ENCODE results near the gene KLF1. TPM values are rescaled to one million over a fixed set of nuclear protein-coding genes. Genes with fewer than 3 reads are reported as not detected.
"Not testable (repeated sequence)": the region's sequence is repeated elsewhere in the genome, so short reads cannot be mapped to it uniquely, and the experiment has no call there.

KLF1 gene
- total RNA-seq, 2 experiments from 2014 or later, result 0.18 to 0.37 TPM

GRCh38 chr19:12890787-12891552, 4.0 kb upstream of the KLF1 start, which contains the start of gene GCDH:
Gene GCDH (plus strand): TSS chr19:12891160. CDS start chr19:12891305, 145 bp downstream.
- Mint-ChIP-seq H3K4me3 (peak within 1 kb of the TSS; percentile 100), H3K36me3 (ENCODE audit: low read depth) (peaks cover 13% of the 10 kb centered on the region), H3K27me3 (no peaks in the 10 kb centered on the region), H3K9me3 (ENCODE audit: low read depth) (no peaks in the 10 kb centered on the region), H3K27ac (peak within 1 kb of the TSS; percentile 90), H3K4me1 (peaks cover 18% of the 10 kb centered on the region)
- ATAC-seq (peak; percentile 98), DNase-seq (peak; percentile 98)
- intact Hi-C loops (cut with DNase I, micrococcal nuclease), result loop anchor here (1.0 to 2.0 kb wide), 11 partner anchors 10 to 227 kb away; partner anchors contain the start of genes SYCE2 (in 2 of the 2), CALR (in 1 of the 2), DNASE2 (in 1 of the 2) and FARSA (in 1 of the 2)
- POLR2A ChIA-PET, result interaction anchor here (0.6 to 1.8 kb wide), 13 partner anchors 8 to 163 kb away, joined by 3 to 9 read pairs (median 6); partner anchors contain the start of genes DNASE2, FARSA and JUNB
- CTCF ChIA-PET, result interaction anchor here (0.5 to 2.2 kb wide), 15 partner anchors 8 to 1136 kb away, joined by 3 to 11 read pairs (median 4); partner anchors contain the start of gene DNASE2

- H3K27me3 Mint-ChIP-seq, result not testable (repeated sequence)
These were observed 3.3 kb upstream of the KLF1 start for GRCh38 chr19:12890299-12890786.

GRCh38 chr19:12888006-12888603, 1.1 kb upstream of the KLF1 start:
- DNase-seq, result no peak
- Mint-ChIP-seq H3K27ac (no peak overlapping the region), H3K36me3 (ENCODE audit: low read depth) (peaks cover 4% of the 10 kb centered on the region), H3K4me1 (peaks cover 26% of the 10 kb centered on the region), H3K4me3 (no peak overlapping the region), H3K9me3 (ENCODE audit: low read depth) (peaks cover 4% of the 10 kb centered on the region), H3K27me3 (no peaks in the 10 kb centered on the region)
- ChIA-PET POLR2A (interaction anchor here (0.9 kb wide), 1 partner anchor 16 kb away, joined by 5 read pairs; no protein-coding TSS in a partner anchor), CTCF (interaction anchor here (0.6 to 0.9 kb wide), 5 partner anchors 40 to 231 kb away, joined by 3 to 4 read pairs (median 3); no protein-coding TSS in a partner anchor)
- intact Hi-C loops (cut with DNase I, micrococcal nuclease), result loop anchor here in 1 of 2 experiments (5.0 kb wide), 1 partner anchor 209 kb away; no protein-coding TSS in a partner anchor
- no peak for ATAC-seq

More at GRCh38 chr19:12890299-12890786, 3.3 kb upstream of the KLF1 start:
- ATAC-seq; DNase-seq; H3K9me3 Mint-ChIP-seq (ENCODE audit: low read depth): not testable (repeated sequence)
- Mint-ChIP-seq H3K36me3 (ENCODE audit: low read depth) (peaks cover 13% of the 10 kb centered on the region), H3K27ac (peak overlapping the region; percentile 90), H3K4me1 (peaks cover 18% of the 10 kb centered on the region), H3K4me3 (peak overlapping the region; percentile 100)
- ChIA-PET POLR2A (interaction anchor here (0.6 to 1.8 kb wide), 9 partner anchors 9 to 99 kb away, joined by 3 to 9 read pairs (median 4); partner anchors contain the start of genes DNASE2, FARSA and JUNB), CTCF (interaction anchor here (0.5 to 2.2 kb wide), 16 partner anchors 9 to 1137 kb away, joined by 3 to 11 read pairs (median 4); partner anchors contain the start of gene DNASE2)
- intact Hi-C loops (cut with DNase I, micrococcal nuclease), result loop anchor here (1.0 to 2.0 kb wide), 3 partner anchors 55 to 228 kb away; partner anchors contain the start of genes NACC1 (in 1 of the 2) and RAD23A (in 1 of the 2)

GRCh38 chr19:12886651-12886968, 391 bp downstream of the KLF1 start:
- no peak for ATAC-seq
- no peak for DNase-seq
- intact Hi-C loops (cut with DNase I, micrococcal nuclease), result loop anchor here in 1 of 2 experiments (5.0 kb wide), 1 partner anchor 211 kb away; no protein-coding TSS in a partner anchor
- ChIA-PET POLR2A (no interaction called here), CTCF (interaction anchor here (0.5 to 2.2 kb wide), 2 partner anchors 14 to 17 kb away, joined by 3 to 11 read pairs; no protein-coding TSS in a partner anchor)
- H3K27ac Mint-ChIP-seq, result no peak overlapping the region
- H3K4me1 Mint-ChIP-seq, result peaks cover 25% of the 10 kb centered on the region
- H3K27me3 Mint-ChIP-seq, result no peaks in the 10 kb centered on the region
- H3K4me3 Mint-ChIP-seq, result peak overlapping the region; percentile 37
- peaks cover 4% of the 10 kb centered on the region for H3K36me3 Mint-ChIP-seq (ENCODE audit: low read depth)
- peaks cover 4% of the 10 kb centered on the region for H3K9me3 Mint-ChIP-seq (ENCODE audit: low read depth)

- peak; percentile 1 for ATAC-seq
- peaks cover 2% of the 10 kb centered on the region for H3K36me3 Mint-ChIP-seq (ENCODE audit: low read depth)
- CTCF ChIA-PET, result interaction anchor here (0.5 to 3.7 kb wide), 11 partner anchors 13 to 266 kb away, joined by 3 to 36 read pairs (median 4); no protein-coding TSS in a partner anchor
- peaks cover 24% of the 10 kb centered on the region for H3K4me1 Mint-ChIP-seq
- peaks cover 4% of the 10 kb centered on the region for H3K9me3 Mint-ChIP-seq (ENCODE audit: low read depth)
- no peak for DNase-seq
- H3K27me3 Mint-ChIP-seq, result no peaks in the 10 kb centered on the region
- H3K27ac Mint-ChIP-seq, result no peak overlapping the region
- intact Hi-C loops (cut with DNase I, micrococcal nuclease), result loop anchor here (1.0 to 5.0 kb wide), 9 partner anchors 33 to 265 kb away; partner anchors contain the start of genes CALR (in 2 of the 2), FARSA (in 1 of the 2), RNASEH2A (in 1 of the 2) and SYCE2 (in 1 of the 2)
- POLR2A ChIA-PET, result interaction anchor here (1.2 kb wide), 1 partner anchor 13 kb away, joined by 9 read pairs; no protein-coding TSS in a partner anchor
- peak overlapping the region; percentile 37 for H3K4me3 Mint-ChIP-seq
These were observed 1.0 kb downstream of the KLF1 start for GRCh38 chr19:12885749-12886650.

- peaks cover 4% of the 10 kb centered on the region for H3K9me3 Mint-ChIP-seq (ENCODE audit: low read depth)
- H3K4me1 Mint-ChIP-seq, result peaks cover 25% of the 10 kb centered on the region
- POLR2A ChIA-PET, result interaction anchor here (0.5 to 1.2 kb wide), 8 partner anchors 12 to 206 kb away, joined by 3 to 15 read pairs (median 4); partner anchors contain the start of gene FARSA
- peak; percentile 97 for DNase-seq
- CTCF ChIA-PET, result interaction anchor here (0.6 to 3.7 kb wide), 19 partner anchors 12 to 267 kb away, joined by 3 to 36 read pairs (median 3); no protein-coding TSS in a partner anchor
- H3K27ac Mint-ChIP-seq, result peak overlapping the region; percentile 88
- no peaks in the 10 kb centered on the region for H3K27me3 Mint-ChIP-seq
- H3K4me3 Mint-ChIP-seq, result peak overlapping the region; percentile 79
- H3K36me3 Mint-ChIP-seq (ENCODE audit: low read depth), result no peaks in the 10 kb centered on the region
- intact Hi-C loops (cut with DNase I, micrococcal nuclease), result loop anchor here (1.0 to 5.0 kb wide), 9 partner anchors 34 to 266 kb away; partner anchors contain the start of genes CALR (in 2 of the 2), FARSA (in 1 of the 2), RNASEH2A (in 1 of the 2) and SYCE2 (in 1 of the 2)
- ATAC-seq, result peak; percentile 82
These were observed 1.9 kb downstream of the KLF1 start for GRCh38 chr19:12884926-12885748.

- H3K27ac Mint-ChIP-seq, result peak overlapping the region; percentile 88
- ChIA-PET CTCF (interaction anchor here (0.6 to 3.7 kb wide), 18 partner anchors 11 to 268 kb away, joined by 3 to 36 read pairs (median 3); no protein-coding TSS in a partner anchor), POLR2A (interaction anchor here (0.6 to 1.2 kb wide), 7 partner anchors 11 to 206 kb away, joined by 3 to 9 read pairs (median 4); partner anchors contain the start of gene FARSA)
- H3K4me3 Mint-ChIP-seq, result peak overlapping the region; percentile 79
- no peak for ATAC-seq
- no peaks in the 10 kb centered on the region for H3K36me3 Mint-ChIP-seq (ENCODE audit: low read depth)
- H3K4me1 Mint-ChIP-seq, result peaks cover 26% of the 10 kb centered on the region
- intact Hi-C loops (cut with DNase I, micrococcal nuclease), result loop anchor here in 1 of 2 experiments (2.0 kb wide), 1 partner anchor 54 kb away; the partner anchor contains the start of gene CALR
- no peaks in the 10 kb centered on the region for H3K27me3 Mint-ChIP-seq
- DNase-seq, result no peak
- peaks cover 4% of the 10 kb centered on the region for H3K9me3 Mint-ChIP-seq (ENCODE audit: low read depth)
These were observed 2.4 kb downstream of the KLF1 start for GRCh38 chr19:12884627-12884925.

GRCh38 chr19:12884202-12884601, 2.8 kb downstream of the KLF1 start:
- H3K27me3 Mint-ChIP-seq, result no peaks in the 10 kb centered on the region
- no peak overlapping the region for H3K27ac Mint-ChIP-seq
- peaks cover 26% of the 10 kb centered on the region for H3K4me1 Mint-ChIP-seq
- no peak for ATAC-seq
- H3K4me3 Mint-ChIP-seq, result peak overlapping the region; percentile 79
- intact Hi-C loops (cut with DNase I, micrococcal nuclease), result loop anchor here in 1 of 2 experiments (2.0 kb wide), 1 partner anchor 55 kb away; the partner anchor contains the start of gene CALR
- ChIA-PET POLR2A (no interaction called here), CTCF (interaction anchor here (0.7 to 3.7 kb wide), 10 partner anchors 11 to 268 kb away, joined by 3 to 36 read pairs (median 4); no protein-coding TSS in a partner anchor)
- H3K36me3 Mint-ChIP-seq (ENCODE audit: low read depth), result no peaks in the 10 kb centered on the region
- no peak for DNase-seq
- peaks cover 4% of the 10 kb centered on the region for H3K9me3 Mint-ChIP-seq (ENCODE audit: low read depth)

GRCh38 chr19:12882589-12882988, 4.4 kb downstream of the KLF1 start:
- DNase-seq, result no peak
- Mint-ChIP-seq H3K4me3 (peak overlapping the region; percentile 88), H3K9me3 (ENCODE audit: low read depth) (peaks cover 4% of the 10 kb centered on the region), H3K36me3 (ENCODE audit: low read depth) (peaks cover 9% of the 10 kb centered on the region), H3K4me1 (peaks cover 26% of the 10 kb centered on the region), H3K27me3 (no peaks in the 10 kb centered on the region), H3K27ac (peak overlapping the region; percentile 45)
- ChIA-PET POLR2A (interaction anchor here (0.6 to 1.4 kb wide), 2 partner anchors 8 to 161 kb away, joined by 6 to 7 read pairs; partner anchors contain the start of gene GCDH), CTCF (interaction anchor here (0.6 to 3.7 kb wide), 7 partner anchors 10 to 201 kb away, joined by 3 to 36 read pairs (median 3); partner anchors contain the start of gene DHPS)
- no peak for ATAC-seq
- intact Hi-C loops (cut with DNase I, micrococcal nuclease), result no loop called here
